Stimulated activated CD4-positive, alpha-beta T cell treated with anti-CD3 and anti-CD28 coated beads, Interleukin-4, amount 100 ng/mL, for 24 hours (primary cell): ENCODE results near the gene DNAJB9.

Source experiments
- DNase-seq: peaks from one replicate; pipeline ENCODE4 v3.0.0-alpha.2; 2020

Gene DNAJB9

DNA sequence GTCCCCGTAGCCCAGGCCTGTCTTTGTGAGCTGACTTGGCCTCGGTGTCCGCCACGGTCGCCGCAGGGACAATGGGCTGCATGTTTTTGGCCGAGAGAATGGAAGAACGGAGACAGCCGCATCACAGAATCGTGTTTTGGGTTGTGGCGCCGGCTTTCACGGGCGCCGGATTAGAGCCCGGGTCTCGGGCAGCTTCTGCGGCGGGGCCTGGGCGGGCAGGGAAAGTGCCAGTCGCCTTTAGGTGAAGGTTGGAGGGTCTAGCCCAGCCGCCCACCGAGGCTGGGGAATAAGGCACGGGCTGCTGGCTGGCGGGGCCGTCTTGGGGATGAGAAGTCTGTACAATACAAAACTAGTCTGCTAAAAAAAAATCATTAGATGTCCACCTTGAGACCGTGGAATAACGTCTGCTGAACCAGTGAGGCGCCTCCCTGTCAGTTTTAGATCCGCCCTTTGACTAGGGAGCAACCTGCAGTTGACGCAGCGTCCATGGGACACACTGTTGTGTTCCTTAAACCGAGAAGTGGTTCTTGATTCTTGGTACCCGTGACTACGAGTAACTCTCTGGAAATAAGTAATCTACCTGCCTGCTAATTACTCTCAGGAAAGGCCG lies 577 bp downstream of the DNAJB9 start:
- peak; percentile 50 for DNase-seq

DNA sequence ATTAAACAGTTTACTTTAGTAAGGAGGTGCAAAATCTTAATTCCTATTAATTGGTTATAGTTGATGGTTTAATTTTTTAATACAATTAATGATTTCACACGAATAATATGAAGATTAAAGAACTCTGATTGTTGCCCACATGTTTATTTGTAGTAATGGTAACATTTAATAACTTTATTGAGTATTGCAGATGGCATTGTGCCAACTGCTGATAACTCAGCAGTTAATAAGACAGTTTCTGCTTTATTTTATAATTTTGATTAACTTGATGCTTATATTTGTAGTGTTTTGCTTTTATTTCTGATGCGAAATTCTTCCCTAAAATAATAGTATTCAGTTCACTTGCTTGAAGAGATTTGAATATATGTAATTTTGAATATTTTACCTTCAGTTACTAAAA lies 2.8 kb downstream of the DNAJB9 start:
- no peak for DNase-seq

DNA sequence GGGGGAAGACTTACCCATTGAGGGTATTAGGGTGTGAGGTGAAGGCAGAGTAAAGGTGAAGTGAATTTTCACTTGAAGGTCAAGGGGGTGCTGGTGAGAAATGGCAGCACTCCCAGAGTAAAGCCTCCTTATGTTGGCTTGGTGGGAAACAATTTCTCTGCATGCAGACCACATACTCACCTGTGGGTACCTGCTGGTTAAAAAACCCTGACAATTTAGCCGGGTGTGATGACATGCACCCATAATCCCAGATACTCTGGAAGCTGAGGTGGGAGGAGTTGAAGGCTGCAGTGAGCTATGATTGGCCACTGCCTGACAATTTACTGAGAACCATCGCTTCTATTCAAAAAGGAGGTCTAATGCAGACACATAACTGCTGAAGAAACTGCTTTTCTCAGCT lies 5.5 kb downstream of the DNAJB9 start:
- DNase-seq, result no peak

DNA sequence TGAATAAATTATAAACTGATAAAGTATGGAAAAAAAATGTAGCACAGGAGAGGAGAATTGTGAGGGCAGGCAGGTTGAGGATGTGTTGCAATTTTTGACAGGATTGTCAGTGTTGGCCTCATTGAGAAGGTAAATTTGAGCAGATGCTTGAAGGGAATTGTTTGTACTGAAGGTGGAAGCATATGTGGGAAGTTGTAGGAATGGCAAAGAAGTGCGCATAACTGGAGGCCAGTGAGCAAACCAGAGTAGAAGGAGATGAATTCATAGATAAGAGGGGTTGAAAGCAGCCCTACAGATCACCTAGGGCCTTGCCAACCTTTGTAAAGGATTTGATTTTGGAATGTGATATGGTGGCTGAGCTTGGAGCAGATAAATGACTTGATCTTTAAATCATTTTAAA lies 6.4 kb downstream of the DNAJB9 start:
- no peak for DNase-seq

DNA sequence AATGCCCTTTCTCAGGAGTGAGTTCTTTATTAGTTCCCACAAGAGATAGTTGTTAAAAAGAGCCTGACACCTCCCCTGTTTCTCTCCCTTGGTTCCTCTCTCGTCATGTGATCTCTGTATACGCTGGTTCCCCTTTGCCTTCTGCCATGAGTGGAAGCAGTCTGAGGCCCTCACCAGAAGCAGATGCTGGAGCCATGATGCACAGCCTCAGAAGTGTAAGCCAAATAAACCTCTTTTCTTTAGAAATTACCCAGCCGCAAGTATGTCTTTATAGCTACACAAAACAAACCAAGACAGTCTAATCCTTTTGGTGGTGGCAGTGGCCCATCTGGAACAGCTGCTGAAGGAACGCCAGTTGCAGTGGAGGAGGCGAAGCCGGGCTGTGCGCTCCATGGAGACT lies 9.3 kb downstream of the DNAJB9 start:
- DNase-seq, result no peak

DNA sequence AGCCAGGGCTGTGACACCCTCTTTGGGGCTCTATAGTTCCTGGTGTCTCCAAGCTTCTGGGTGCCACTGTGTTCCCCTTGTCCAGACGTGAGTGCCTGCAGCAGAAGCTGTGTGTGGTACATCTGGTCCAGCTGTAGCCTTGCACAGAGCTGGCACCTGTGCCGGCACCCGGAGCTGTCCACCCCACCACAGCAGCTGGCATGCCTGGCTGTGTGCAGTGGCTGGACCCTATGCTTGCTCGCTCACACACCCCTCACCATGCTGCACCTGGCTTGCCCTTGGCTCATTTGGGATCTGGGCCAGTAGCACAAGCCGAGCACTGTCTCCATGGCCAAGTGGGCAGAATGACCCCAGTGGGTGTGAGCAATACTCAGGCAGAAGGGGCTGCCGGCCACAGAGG lies 10.6 kb downstream of the DNAJB9 start:
- no peak for DNase-seq

DNA sequence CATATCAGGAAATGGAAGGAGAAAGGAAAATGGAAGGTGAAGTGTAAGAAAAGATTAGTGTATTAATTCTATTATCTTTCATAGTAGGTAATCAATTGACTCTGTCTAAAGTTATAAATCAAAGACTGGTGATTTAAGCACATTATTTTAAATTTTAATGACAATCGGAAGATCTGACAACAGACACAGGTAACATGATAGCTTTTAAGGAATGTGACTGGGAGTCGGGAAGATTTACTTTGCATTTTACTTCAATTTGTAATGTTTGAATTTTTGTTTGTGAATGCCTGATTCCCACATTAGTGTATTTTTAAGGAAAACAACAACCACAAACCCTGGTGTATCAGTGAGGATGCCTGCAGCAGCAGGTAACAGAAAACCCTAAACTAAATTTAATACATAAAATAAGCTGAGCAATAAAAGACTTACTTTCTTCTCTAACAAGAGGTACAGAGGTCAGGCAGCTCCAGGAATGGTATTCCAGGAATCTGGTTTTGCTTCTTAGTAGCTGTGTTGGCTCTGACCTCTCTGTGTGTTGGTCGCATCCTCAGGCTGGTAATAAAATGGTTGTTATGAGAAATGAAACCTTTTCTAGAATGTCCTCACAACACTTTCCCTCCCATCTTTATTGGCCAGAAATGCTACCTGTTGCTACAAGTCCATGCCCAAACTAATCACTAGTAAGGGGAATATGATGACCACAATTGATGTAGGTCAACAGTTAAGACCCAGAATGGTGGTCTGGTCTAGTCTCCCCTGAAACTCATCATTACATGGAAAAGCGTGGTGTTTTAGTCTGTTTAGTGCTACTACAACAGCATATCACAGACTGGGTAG lies 12.2 kb downstream of the DNAJB9 start:
- no peak for DNase-seq

DNA sequence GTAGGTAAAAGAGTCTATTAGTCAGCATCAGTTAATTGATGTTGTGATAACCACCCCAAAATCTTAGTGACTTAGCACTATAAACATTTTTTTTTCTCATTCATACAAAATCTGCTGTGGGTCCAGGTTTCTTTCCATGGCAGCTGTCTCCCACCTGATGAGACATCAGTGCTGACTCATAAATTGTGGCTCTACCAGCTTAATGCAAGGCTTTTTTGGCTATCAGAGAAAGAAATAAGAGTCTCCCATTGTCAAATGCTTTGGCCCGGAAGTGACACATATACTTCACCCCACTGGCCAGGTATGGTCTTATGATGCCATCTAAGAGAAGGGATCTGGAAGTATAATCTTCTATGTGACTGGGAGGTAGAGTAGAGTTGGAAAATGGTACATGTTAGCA lies 14.5 kb downstream of the DNAJB9 start:
- no peak for DNase-seq

DNA sequence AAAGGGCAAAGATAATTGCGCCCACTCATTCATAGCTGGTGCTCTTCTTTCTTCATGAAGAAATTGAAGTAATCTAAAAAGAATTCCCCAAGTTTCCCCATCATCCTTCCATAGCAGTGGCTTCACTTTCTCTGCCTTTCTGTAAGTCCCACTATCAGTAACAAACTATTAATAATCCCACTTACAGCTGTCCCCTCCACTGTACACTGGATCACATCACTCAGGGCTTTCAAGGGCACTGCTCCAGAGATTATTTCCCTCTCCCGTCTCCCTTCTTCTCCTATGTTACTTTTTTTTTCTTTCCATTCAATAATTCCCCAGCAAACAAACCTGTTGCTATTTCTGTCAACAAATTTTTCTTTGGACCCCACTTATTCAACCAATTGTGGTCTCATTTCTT lies 16.2 kb downstream of the DNAJB9 start:
- no peak for DNase-seq

DNA sequence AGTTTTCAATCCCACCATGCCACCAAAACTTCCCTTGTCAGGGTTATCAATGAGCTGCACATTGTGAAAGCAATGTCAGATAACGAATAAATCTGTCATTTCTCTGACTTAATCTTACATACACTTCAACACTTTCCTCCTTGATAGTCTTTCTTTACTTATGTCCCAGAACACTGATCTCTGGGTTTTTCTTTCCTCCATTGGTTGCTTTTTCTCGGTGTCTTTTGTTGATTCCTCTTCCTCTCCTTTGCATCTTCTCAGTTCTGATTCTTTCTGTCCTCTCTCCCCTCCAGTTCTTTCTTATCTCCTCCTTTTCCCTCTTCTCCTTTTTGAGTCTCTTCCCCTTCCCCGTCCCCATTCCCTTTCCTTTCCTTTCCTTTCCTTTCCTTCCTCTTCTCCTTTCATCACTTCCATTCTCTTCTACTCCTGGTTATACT lies 16.6 kb downstream of the DNAJB9 start:
- DNase-seq, result no peak

DNA sequence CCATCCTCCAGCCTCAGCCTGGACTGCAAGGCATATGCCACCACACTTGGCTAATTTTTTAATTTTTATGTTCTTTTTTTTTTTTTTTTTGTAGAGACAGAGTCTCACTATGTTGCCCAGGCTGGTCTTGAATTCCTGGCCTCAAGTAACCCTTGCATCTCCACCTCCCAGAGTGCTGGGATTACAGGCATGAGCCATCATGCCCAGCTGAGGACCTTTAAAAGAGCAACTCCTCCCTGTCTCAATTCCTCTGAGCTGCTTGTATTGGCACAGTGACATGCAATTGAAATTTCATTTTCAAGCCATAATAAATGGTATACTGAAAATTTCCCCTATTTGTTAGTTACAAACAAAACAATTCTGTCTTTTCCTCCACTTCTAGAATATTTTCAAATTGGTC lies 19.5 kb downstream of the DNAJB9 start:
- DNase-seq, result no peak

DNA sequence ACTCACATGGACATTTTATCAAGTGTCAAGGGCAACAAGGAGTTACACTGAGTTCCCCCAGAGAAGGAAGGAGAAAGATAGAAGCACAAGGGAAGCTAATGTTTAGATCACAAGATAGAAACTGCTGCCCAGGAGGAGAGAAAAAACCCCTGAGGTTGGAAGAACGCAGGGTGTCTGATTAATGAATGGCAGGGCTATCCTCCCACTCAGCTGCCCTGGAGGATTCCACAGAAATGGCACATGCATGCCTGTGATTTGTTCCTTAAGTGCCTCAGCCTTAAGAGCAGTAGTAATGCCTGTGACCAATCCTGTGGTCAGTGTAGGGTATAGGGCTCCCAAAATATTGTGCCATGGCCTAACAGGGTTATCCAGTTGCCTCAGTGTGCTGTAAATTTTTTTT lies 20.2 kb downstream of the DNAJB9 start:
- DNase-seq, result no peak

DNA sequence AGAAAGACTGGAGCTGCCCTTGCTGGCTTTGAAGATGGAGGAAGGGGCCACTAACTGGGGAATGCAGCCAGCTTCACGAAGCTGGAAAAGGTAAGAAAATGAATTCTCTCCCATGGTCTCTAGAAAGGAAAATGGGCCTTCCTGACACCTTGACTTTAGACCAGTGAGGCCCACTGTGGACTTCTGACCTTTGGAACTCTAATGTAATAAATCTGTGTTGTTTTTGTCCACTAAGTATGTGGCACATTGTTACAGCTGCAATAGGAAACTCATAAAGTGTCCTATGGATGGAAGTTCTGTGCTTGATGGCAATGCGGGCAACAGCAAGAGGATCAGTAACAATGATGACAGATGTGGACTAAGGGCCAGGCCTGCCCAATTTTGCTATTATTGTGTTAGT lies 20.9 kb downstream of the DNAJB9 start:
- no peak for DNase-seq

DNA sequence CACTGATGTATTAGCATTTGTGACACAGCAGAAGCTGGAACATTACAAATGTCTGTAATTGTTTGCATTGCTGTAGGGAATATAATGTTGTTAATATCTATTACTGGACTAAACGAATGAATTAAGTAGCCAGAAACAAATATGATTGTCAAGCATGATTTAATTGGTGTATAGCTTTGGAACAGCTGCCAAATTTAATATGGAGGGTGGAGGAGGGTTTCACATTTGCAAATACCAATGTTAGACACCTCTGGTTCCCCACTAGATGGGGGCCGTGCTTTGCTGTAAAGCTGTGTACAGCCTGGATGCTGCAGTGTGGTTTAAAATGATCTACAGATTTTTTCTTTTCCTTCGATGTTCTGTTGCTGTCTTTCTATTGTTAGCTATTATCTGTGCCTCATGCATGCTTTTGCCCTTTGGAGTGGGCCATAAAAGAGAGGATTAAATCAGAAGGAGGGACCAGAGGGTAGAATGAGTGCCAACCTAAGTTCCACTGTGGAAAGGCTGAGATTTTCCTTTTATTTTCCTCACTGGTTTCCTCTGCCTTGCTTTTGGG lies 23.1 kb downstream of the DNAJB9 start:
- DNase-seq, result no peak

DNA sequence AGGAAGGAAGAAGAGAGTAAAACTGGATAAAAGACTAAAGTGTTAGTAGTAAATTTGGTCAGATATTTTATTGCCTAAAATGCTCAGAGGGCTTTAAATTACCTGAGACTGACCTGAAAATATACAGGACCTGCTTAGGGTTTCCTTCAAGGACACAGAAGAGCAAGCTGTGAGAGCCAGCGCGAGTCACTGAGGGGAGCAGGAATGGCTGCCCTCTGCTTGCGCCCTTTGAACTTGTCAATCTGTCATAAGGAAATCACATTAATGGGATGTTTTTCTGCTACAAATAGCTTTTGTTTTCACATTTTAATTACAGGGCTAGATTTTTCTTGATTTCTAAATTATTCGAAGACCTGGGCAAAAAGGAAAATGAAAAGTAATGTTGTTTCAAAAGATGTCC lies 26.9 kb downstream of the DNAJB9 start:
- DNase-seq, result no peak

DNA sequence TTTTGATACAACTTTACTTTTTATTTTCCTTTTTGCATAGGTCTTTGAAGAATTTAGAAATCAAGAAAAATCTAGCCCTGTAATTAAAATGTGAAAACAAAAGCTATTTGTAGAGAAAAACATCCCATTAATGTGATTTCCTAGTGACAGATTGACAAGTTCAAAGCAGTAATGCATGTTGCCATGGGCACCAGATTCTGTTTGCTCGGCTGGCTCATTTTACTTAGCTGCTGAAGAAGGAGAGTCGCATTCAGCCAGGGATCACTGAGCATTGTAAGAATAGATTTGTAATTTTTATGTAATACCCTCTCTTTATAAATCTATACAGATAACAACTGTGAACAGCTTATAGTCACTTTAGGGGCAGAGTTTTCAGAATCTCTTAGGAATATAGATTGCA lies 28.5 kb downstream of the DNAJB9 start:
- no peak for DNase-seq

DNA sequence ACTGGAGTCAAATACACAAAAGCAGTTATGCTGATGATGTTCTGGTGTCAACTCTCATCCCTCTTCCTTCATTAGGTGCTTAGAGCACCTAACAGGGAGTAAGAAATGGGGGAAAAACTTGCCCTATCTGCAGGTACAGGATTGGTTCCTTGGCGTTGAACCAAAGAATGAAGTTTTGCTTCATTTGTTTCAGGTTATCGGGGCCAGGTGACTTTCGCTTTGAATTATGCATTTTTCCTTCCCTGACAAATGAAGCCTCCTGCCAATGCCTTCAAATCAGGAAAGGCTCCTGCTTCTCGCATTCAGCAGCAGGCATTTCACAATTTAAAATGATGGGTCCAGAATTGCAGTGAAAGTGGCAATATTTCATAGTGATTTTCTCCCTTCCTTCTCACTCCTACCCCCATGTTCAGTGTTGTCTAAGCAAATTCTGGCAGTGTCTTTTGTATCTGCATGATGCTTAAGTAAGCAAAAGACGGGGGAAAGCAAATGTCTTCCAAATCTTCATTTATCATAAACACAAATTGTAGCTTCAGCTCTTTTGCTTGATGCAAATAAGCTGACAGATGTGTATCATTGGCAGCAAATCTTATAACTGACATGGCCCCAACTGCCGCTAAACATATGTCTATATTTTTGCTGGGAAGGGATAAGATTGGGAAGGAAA lies 29.4 kb downstream of the DNAJB9 start:
- no peak for DNase-seq

DNA sequence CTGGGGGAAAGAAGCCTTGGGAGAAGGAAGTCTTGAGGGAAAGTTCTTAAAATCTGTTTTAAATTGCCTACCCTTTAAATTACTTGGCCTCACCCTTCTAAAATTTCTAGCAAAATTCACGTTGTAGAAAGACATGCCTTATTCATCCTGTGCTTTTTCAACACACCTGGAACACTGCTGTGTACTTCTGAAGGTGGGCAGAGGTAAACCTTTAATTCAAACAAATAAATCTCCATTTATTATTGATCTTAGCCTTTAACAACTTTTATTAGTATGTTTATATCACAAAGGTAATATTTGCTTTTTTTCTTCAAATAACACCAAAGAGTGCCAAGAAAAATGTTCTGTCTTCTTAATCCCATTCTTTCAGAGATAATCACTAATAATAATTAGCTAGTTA lies 30.7 kb downstream of the DNAJB9 start:
- DNase-seq, result no peak

DNA sequence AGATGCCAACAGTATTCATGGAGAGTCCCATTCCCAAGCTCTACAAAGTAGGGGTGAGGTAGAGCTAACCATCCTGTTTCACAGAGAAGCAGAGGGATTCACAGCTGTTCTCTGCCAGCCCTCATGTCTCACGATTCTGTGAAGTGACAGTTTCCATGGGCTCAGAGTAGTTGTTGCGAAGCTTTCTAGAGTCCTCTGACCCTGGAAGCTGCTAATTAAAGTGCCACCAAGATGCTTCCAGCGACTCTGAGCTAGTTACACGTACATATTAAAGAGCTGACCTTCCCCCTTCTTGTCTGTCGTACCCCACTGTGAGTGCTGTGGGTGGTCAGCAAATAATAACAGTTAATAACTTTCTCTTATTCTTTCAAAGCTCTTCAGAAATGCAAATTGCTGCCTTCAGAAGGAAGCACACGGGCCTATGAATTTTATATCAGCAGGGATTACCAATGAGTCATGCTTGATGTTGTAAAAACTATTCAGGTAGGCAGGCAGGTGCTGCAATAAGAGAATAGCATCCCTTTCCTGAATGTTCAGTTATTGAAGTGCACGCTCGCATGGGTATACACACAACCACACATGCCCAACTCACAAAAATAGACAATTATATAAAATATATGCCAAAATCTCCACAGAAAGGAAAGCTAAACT lies 34.1 kb downstream of the DNAJB9 start:
- DNase-seq, result no peak

DNA sequence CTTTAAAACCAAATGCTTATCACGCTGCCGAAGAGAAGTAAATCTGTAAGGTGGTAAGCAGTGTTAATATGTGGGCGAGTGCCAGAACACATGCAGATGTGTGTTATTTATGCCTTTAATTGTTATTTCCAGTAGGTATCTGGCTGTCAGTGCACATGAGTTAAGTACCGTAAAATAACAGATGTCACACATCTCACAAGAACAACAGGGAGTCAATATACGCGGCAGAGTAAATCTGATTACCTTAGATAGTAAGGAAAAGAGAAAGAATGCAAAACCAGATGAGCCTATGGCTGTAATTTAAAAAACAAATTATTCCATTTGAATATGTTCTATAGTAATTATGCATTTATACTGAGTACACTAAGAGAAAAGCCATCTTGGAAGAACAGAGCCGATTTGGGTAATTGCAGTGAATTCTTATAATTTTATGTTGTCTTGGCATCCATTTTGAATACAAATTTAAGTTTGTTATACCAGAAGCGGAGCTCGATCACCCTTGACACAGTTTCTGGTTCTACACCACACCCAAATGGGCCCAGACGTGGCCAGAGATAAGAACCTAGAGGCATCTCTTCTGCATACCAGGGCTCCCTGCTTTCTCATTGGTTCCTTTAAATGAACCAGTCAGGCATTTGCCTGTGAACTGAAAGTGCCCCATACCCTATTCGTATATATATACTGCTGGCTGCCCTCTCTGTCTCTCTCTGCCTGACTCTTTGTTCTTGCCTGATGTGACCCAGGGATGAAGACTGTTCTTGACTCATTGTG lies 34.8 kb downstream of the DNAJB9 start:
- DNase-seq, result no peak

DNA sequence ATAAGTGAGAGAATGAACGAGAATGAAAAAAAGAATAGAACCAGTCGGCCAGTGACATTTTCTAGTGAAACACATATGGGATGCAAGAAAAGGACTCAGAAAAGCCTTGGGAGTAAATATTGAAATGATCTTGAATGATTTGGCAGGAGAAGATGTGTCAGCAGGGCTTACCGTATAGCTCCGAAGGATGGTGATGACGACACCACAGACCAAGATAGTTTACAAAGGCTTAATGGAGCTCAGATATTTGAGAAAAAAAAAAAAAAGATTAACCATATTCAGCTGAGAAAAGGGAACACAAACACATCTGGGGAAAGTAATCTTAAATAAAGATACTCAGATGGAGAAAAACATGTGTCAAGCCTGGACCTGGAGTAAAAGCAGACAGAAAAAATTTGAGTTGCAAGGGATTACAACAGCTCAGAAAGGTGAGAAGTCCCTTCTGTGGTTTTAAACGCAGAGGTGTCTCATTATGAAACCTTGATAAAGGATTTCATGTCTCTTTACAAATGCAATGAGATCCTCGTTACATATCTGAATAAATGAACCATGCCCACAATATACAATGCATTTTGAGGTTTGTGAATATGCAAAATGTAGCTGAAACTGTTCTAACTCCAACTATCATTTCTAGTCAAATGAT lies 36.0 kb downstream of the DNAJB9 start:
- no peak for DNase-seq

DNA sequence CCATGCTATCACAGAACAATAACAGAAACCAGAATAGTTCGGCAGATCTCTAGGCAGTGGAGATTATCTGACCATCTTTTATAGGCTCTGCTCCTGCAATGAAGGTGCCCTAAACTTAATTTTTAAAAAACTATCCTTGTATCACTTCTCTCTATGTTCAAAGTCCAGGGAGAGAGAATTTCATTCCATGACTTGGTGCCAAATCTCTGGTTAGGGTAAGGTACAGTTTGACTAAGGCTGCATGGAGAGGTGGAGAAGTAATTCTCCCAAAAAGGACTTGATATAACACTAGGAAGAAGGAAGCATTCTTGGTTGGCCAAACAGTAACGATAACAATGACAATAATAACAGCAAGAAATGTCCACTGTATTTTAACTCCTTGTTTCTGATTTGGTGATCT lies 40.0 kb downstream of the DNAJB9 start:
- no peak for DNase-seq
